Ramos (cell line): Measurements from ENCODE around the gene EPSTI1.
"Not testable (repeated sequence)": the region's sequence is repeated elsewhere in the genome, so short reads cannot be mapped to it uniquely, and the experiment has no call there.

Experiments used
- in situ Hi-C: fragments of 300-500 bp; cut with MboI; formaldehyde crosslinking; loops from one replicate; pipeline ENCODE4 v1.14.3; 2022; ENCODE audit warnings: low sequenced_read_pairs; ENCODE audit not compliant: unreplicated experiment

EPSTI1 gene

GRCh38 chr13:43006893-43007631, 15.0 kb upstream of the EPSTI1 start:
- in situ Hi-C loops = no loop called here

DNA sequence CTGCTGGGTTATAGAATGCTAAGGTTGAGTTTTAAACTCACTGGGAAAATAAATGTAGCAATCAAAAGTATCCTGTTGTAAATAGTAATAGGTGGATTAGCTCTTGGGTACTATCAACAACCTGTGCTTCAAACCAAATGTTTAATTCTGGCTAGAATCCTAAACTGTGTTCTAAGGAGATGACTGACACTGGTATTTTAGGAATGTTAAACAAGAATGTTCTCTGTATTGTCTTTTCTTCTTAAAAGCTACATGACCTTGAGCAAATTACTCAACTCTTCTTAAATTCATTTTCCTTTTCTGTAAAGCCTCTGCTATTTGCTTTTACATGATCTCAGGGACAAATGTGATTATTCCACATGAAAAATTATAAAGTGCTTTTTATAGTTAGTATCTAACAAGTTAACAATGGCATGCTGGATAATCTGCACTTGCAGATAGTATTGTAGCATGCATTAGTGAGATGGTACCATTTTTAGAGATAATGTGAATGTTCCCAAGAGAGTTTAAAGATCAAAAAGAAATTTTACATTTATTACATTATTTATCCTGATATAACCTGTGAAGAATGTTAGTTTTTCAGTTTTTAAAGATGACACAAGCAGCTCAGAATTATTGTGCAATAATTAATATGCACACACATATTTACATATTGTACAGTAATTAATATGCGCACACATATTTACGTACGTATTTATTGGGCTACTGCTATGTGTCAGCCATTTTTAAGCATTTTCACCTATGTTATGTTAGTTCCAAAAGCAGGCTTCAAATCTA, 13.6 kb upstream of the EPSTI1 start:
- in situ Hi-C loops = no loop called here

DNA sequence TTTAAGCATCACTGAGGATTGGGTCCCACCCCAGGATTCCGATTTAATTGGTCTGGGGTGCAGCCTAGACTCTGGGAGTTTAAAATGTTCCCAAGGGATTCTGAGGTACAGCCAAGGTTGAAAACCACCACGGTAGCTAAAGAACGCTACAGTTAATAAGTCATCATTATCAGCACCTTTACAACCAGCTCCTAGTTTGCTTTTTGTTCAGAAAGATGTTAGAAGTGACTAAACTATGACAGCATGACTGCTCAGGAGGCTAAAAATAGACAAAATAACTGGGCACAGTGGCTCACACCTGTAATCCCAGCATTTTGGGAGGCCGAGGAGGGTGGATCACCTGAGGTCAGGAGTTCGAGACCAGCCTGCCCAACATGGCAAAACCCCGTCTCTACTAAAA, 11.7 kb upstream of the EPSTI1 start:
- in situ Hi-C loops = no loop called here

DNA sequence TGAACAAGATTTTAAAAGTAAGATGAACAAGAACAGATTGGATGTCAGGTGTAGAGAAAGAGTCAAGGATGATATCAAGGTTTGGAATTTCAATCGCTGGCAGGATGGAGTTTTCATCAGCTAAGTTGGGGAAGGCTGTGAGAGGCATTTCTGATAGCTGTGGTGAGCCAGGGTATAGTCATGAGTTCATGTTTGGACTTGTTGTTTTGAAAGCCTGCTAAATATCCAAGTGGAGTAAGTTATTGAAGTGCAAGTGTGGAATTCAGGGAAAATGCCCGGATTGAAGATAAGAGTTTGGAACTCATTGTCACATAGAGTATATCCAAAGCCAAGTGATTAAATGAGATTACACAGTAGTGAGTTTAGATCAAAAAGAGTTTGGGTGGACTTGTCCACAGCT, 11.0 kb upstream of the EPSTI1 start:
- in situ Hi-C loops = no loop called here

- in situ Hi-C loops = no loop called here
These were observed 10.0 kb upstream of the EPSTI1 start for GRCh38 chr13:43002021-43002420.

DNA sequence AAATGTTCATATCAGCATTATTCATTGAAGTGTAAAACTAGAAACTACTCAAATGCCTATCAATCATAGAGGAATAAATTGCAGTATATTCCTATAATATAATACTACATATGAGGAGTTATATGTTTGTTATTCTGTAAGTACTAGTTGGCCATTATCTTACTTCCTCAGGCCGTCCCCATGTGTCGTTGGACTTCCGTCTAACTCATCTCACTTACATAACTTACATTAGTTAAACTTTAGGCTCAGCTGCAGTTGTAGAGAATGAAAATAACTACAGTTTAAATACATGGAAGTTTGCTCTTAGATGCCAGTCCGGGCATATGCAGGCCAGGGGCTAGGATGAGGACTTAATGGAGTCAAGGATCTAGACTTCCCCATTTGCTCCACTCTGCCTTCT, 8.6 kb upstream of the EPSTI1 start:
- in situ Hi-C loops = no loop called here

DNA sequence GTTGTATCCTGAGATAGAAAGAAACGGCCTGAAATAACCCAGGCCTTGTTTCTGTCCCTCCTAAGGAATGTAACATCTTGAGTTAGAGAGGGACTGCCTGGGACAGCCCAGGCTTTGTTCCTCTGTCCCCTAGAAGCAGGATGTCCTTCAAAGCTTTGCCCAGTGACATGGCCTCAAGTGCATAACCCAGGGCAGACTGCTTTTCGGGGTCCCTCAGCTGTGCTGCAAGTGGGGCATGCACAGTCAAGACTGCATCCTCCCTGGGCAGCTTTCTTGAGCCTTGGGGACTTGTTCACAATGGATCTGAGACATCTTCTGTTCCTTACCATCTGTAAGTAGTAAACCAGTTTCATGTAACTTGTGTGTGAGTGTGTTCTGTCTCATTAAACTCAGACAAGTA, 7.5 kb upstream of the EPSTI1 start:
- in situ Hi-C loops = no loop called here

GRCh38 chr13:42997381-42997780, 5.3 kb upstream of the EPSTI1 start:
- in situ Hi-C loops = no loop called here

DNA sequence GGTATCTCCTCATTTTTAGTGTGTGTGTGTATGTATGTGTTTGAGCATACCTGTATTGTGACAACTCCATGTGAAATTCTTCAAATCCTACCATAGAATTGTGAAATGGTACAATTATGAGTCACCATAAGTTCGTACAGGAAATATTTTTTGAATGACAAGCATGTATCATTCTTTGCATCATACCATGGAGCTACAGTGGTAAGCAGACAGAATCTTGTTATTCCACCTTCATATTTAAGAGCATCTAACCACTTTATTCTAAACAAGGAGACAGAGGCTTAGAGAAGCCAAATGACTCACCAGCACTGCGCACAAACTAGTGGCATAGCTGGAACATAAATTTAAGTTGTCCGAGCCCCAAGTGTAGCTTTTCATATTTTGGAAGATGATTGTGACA, 4.5 kb upstream of the EPSTI1 start:
- in situ Hi-C loops = no loop called here

- in situ Hi-C loops = no loop called here
These were observed 2.8 kb upstream of the EPSTI1 start for GRCh38 chr13:42994878-42995277.

- in situ Hi-C loops = no loop called here
These were observed 702 bp upstream of the EPSTI1 start for GRCh38 chr13:42992764-42993122.

DNA sequence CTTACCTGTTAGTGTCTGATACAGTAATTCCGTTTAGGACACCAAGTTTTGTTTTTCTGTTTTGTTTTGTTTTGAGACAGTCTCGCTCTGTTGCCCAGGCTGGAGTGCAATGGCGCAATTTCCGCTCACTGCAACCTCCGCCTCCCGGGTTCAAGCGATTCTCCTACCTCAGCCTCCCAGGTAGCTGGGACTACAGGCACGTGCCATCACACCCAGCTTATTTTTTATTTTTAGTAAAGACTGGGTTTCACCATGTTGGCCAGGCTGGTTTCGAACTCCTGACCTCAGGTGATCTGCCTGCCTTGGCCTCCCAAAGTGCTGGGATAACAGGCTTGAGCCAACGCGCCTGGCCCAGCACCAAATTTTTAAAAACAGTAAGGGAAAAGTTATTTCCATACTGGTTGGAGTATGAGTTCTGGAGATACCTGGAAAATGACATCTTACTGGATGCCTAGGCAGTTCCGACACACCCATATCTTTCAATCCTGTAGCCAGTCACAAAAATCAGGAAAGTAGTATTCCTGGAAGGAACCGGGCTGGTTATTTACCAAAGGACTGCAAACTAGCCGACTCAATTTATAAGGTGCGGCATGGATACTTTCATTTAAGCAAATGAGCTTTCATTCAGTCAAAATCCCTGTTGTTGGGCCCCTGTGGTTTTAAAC, 676 bp downstream of the EPSTI1 start:
- in situ Hi-C loops = not testable (repeated sequence)

- in situ Hi-C loops = no loop called here
These were observed 1.5 kb downstream of the EPSTI1 start for GRCh38 chr13:42990291-42991232.

- in situ Hi-C loops = no loop called here
These were observed 5.9 kb downstream of the EPSTI1 start for GRCh38 chr13:42986176-42986574.

DNA sequence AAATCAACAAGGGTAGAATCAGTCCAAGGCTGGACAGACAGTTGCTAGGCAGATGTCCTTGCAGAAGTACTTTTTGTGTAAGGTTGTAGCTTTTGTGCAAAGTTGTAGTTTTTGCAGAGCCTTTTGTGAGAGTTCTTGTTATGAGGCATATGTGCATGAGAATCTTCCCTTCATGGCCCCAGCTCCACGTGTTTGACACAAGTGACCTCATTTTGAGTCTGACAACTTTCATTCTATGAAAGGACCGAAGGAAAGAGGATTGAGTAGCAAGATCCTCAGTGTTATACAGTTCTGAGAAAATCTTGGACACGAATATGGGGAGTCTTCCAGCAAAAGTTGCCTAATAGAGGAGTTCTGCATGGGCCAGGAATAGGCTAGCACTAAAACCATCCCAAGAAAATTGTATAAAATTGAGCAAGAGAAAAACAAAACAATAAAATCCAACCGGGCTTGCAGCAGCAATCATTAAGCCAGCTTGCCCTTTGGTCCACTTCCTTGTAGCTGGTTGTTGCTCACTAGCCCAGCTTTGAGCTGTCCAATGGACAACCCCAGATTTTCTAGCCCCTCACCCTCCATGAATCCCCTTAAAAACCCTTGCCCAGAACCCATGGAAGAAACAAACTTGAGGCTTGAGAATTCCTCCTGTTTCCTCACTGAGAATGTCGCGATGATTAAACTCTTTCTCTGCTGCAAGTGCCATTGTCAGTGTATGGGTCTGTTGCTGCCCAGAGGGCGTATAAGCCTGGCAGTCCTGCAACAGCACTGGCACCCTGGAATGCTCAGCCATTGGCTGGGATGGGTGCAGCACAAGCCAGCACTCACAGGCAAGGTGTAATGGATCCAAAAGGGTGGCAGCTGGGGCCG, 6.5 kb downstream of the EPSTI1 start:
- in situ Hi-C loops = no loop called here

- in situ Hi-C loops = no loop called here
These were observed 7.3 kb downstream of the EPSTI1 start for GRCh38 chr13:42984691-42985090.

DNA sequence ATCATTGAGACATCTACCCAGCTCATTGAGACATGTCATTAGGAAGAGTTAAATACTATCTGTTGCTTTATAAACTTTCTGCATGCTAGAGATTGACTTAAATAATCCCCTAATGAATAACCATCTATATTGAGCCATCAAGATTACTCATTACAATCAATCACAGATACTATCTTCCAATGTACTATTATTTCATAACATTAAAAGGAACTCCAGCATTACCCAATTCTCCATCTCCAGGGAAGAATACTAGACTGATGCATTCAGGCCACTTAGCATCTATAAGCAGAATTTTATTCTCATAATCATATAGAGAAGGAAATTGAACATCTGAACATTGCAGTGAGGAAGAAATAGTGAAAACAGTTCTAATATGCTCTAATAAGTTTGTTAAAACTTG, 8.0 kb downstream of the EPSTI1 start:
- in situ Hi-C loops = no loop called here

DNA sequence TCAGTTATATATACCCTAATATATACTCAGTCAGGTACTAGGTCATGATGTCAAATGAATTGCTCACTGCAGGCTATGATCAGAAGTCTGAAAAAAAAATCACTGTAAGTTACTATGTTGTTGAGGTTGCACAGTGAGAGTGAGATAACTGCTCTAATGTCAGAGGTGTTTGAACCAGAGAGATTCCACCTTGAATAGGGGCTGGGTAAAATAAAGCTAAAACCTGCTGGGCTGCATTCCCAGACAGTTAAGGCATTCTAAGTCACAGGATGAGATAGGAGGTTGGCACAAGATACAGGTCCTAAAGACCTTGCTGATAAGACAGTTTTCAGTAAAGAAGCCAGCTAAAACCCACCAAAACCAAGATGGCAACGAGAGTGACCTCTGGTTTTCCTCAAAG, 10.2 kb downstream of the EPSTI1 start:
- in situ Hi-C loops = no loop called here

DNA sequence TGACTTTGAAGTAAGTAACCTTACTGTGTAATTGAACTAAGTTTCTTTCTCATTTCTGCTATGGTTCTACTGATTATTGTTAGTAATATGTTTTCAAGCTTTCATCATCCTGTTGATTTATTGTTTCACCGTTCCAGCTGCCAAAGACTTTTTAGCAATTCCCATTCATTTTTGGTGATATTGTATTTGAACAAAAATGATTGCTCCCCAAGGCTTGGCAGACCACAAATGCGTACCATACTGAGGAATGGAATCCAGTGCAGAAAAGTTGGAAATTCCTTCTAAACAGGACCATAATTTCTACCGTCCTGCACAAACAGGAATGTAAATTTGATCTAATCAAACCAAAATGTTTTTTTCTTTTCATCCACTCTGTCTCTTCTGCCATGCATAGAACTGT, 10.7 kb downstream of the EPSTI1 start:
- in situ Hi-C loops = no loop called here
